ENCODE measurements around the gene PLPP3.

Gene PLPP3

GRCh38 chr1:56529801-56530200 is 49.6 kb downstream of the PLPP3 start:
- Mint-ChIP-seq H3K4me3 (no peak overlapping the region), H3K27me3 (no peaks in the 10 kb centered on the region)

GRCh38 chr1:56527548-56528302 is 51.6 kb downstream of the PLPP3 start:
- Mint-ChIP-seq H3K36me3 (ENCODE audit: low read depth) (no peaks in the 10 kb centered on the region), H3K4me1 (ENCODE audit: low read depth) (peaks cover 25% of the 10 kb centered on the region), H3K4me3 (no peak overlapping the region), H3K27me3 (no peaks in the 10 kb centered on the region), H3K9me3 (no peaks in the 10 kb centered on the region), H3K27ac (no peak overlapping the region)

More at GRCh38 chr1:56529801-56530200, 49.6 kb downstream of the PLPP3 start:
- H3K9me3 Mint-ChIP-seq, result no peaks in the 10 kb centered on the region
- peaks cover 22% of the 10 kb centered on the region for H3K4me1 Mint-ChIP-seq (ENCODE audit: low read depth)
- no peaks in the 10 kb centered on the region for H3K36me3 Mint-ChIP-seq (ENCODE audit: low read depth)
- no peak overlapping the region for H3K27ac Mint-ChIP-seq

GRCh38 chr1:56526571-56527174 is 52.7 kb downstream of the PLPP3 start:
- Mint-ChIP-seq H3K36me3 (ENCODE audit: low read depth) (no peaks in the 10 kb centered on the region), H3K27ac (no peak overlapping the region), H3K9me3 (no peaks in the 10 kb centered on the region), H3K4me3 (no peak overlapping the region), H3K4me1 (ENCODE audit: low read depth) (peaks cover 25% of the 10 kb centered on the region), H3K27me3 (no peaks in the 10 kb centered on the region)

DNA sequence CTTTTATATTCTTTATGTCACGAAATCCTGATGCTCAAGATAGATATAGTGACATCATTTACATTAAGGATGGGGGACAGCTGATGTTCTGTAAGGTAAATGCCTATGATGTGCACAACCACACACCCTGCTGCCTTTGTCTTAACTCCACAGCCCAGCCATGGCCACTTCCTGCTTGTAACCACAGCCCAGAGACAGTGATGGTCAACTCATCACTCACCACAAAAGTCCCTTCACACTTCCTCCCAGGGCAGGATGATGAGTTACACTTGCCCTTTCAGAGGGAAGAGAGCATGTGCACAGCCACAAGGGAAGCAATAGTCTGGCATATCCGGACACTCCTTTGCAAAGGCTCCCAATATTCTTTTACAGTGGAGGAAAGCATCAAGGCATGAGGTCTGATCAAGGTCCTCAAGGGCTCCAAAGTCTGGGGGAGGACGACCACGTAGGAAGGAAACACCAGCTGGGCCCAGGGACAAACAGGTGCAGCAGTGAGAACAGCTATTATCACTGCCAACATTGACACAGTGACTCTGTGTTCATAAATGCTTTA is 53.8 kb downstream of the PLPP3 start:
- Mint-ChIP-seq H3K36me3 (ENCODE audit: low read depth) (no peaks in the 10 kb centered on the region), H3K9me3 (no peaks in the 10 kb centered on the region), H3K27ac (no peak overlapping the region), H3K4me1 (ENCODE audit: low read depth) (peaks cover 25% of the 10 kb centered on the region), H3K4me3 (no peak overlapping the region), H3K27me3 (no peaks in the 10 kb centered on the region)

DNA sequence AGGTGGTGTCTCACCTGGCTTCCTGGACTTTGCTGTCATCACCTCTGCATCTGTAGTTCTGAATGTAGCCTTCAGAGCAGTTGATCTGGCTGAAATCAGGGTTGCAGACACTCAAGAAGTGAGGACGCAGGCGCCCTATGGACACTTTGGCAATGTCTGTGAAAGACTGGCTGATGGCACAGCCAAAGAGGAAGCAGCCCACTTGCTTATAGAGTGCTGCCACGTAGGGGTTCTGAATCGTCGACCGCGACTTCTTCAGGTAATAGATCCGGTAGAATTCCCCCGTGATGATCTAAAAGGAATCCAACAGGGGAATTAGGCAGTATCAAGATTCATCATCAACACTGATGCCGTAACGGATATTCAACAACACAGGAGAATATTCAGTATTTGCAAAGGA is 55.1 kb downstream of the PLPP3 start:
- Mint-ChIP-seq H3K27ac (no peak overlapping the region), H3K9me3 (no peaks in the 10 kb centered on the region), H3K27me3 (no peaks in the 10 kb centered on the region), H3K4me3 (no peak overlapping the region), H3K4me1 (ENCODE audit: low read depth) (peaks cover 25% of the 10 kb centered on the region), H3K36me3 (ENCODE audit: low read depth) (no peaks in the 10 kb centered on the region)

DNA sequence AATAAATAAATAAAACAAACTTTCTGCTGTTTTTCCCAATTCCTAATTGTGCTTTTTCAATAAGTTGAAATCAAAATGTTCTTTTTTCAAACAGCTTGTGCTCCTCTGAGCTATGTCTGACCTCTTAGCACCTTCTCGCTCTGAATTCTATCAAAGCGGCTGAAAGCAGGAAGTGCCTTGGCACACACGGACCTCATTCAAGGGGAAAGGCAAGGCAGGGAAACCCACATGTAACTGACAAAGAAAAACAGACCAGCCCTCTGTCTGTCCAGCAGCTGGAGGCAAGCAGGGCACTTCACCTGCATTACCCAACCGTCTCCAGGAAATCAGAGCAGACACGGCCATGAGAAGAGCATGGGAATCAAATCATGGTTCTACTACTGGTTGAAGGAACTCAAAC is 56.7 kb downstream of the PLPP3 start:
- peaks cover 25% of the 10 kb centered on the region for H3K4me1 Mint-ChIP-seq (ENCODE audit: low read depth)
- no peak overlapping the region for H3K4me3 Mint-ChIP-seq

DNA sequence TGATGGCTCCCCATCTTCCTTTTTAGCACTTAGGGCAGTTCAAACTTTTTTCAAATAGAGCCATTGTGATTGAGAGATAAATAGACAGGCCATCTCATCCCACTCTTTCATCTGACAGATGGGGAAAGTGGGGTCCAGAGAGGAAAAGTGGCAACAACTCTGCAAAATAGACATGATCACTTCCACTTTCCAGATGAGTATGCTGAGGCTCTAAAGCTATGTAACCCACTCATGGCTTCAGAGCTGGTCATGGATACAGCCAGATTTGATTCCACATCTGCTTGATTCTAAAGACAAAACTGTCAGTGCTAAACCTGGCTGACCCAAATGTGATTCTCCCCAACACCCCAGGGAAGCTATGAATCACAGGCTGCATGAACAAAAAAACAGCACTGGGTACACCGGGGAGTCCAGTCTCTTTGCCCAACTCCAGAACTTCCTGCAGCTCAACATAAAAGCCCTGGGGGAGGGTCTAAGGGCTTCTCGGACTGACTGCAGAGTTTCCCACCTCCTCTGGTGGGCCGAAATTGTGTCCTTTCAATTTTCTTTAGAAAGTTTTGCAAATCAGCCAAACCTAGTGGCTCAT is 59.3 kb downstream of the PLPP3 start:
- H3K36me3 Mint-ChIP-seq (ENCODE audit: low read depth), result no peaks in the 10 kb centered on the region
- no peak overlapping the region for H3K4me3 Mint-ChIP-seq
- H3K4me1 Mint-ChIP-seq (ENCODE audit: low read depth), result peaks cover 4% of the 10 kb centered on the region
- H3K27ac Mint-ChIP-seq, result no peak overlapping the region
- H3K27me3 Mint-ChIP-seq, result no peaks in the 10 kb centered on the region
- H3K9me3 Mint-ChIP-seq, result no peaks in the 10 kb centered on the region

More for the DNA sequence above, 56.7 kb downstream of the PLPP3 start:
- no peaks in the 10 kb centered on the region for H3K9me3 Mint-ChIP-seq
- no peaks in the 10 kb centered on the region for H3K27me3 Mint-ChIP-seq
- no peaks in the 10 kb centered on the region for H3K36me3 Mint-ChIP-seq (ENCODE audit: low read depth)
- no peak overlapping the region for H3K27ac Mint-ChIP-seq

- H3K4me3 Mint-ChIP-seq, result no peak overlapping the region
- no peaks in the 10 kb centered on the region for H3K27me3 Mint-ChIP-seq
- H3K36me3 Mint-ChIP-seq (ENCODE audit: low read depth), result no peaks in the 10 kb centered on the region
- no peak overlapping the region for H3K27ac Mint-ChIP-seq
- H3K4me1 Mint-ChIP-seq (ENCODE audit: low read depth), result no peaks in the 10 kb centered on the region
- no peaks in the 10 kb centered on the region for H3K9me3 Mint-ChIP-seq
Measured at GRCh38 chr1:56517404-56518130, 61.8 kb downstream of the PLPP3 start.

DNA sequence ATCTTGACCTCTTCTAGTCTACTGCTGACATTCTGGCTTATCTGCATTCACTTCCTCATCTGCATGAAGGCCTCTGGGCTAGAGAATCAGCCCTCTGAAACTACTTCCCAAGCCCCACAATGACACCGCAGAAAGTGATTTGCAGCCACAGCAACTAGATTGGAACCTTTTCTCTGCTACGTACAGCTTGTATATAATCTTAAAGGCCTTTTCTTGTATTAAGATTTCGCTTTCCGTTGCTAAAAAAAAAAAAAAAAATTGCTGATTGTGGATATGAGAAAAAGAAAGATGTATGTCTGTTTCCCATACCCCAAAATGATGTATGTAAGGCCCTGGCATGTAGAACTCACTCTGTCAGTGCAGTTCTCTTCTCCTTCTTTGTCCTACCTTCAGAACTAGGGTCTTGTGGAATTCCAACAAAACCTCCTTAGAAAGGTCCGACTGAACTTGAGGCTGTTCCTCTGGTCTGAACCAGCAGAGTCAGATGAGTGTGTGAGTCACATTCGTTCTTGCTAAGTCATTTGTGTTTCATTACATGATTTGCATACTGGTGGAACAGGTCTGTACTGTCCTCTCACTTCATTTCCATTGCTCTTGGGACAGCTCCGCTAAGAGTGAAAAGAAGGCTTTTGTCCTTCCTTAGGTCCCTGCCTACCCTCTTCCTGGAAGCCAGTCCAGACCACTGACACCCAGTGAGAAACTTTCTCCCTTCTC is 62.7 kb downstream of the PLPP3 start:
- H3K27me3 Mint-ChIP-seq, result no peaks in the 10 kb centered on the region
- no peaks in the 10 kb centered on the region for H3K36me3 Mint-ChIP-seq (ENCODE audit: low read depth)
- H3K9me3 Mint-ChIP-seq, result no peaks in the 10 kb centered on the region
- no peaks in the 10 kb centered on the region for H3K4me1 Mint-ChIP-seq (ENCODE audit: low read depth)
- H3K4me3 Mint-ChIP-seq, result no peak overlapping the region
- no peak overlapping the region for H3K27ac Mint-ChIP-seq

DNA sequence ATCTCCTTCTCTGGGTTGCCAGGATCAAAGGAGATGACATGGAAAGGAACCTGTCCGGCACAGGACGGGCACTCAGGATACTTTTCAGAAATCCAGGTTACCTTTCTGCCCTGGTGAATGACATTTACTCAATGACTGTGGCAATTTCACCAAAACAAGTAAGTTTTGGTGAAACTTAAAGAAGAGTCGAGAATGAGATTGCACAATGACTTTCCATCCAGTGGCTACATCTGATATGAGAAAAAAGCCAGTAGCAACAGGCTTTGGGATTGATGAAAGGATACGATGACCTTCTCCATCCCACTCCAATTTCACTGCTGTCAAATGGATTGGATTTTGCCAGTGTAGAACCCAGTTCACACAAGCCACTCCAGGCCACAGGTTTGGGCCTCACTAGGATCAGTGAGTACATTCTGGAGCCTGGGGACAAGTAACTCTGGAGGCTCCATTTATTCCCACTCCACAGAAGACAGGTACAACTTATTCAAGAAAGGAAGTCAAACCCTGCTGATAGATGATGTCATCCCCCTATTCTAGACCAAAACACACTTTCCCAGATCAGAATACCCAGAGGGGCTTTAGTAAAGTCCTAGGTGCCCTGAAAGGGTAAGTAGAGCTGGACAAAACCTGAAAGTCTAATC is 63.3 kb downstream of the PLPP3 start:
- H3K27ac Mint-ChIP-seq, result no peak overlapping the region
- H3K4me1 Mint-ChIP-seq (ENCODE audit: low read depth), result no peaks in the 10 kb centered on the region
- no peaks in the 10 kb centered on the region for H3K36me3 Mint-ChIP-seq (ENCODE audit: low read depth)
- no peaks in the 10 kb centered on the region for H3K9me3 Mint-ChIP-seq
- H3K27me3 Mint-ChIP-seq, result no peaks in the 10 kb centered on the region
- no peak overlapping the region for H3K4me3 Mint-ChIP-seq

DNA sequence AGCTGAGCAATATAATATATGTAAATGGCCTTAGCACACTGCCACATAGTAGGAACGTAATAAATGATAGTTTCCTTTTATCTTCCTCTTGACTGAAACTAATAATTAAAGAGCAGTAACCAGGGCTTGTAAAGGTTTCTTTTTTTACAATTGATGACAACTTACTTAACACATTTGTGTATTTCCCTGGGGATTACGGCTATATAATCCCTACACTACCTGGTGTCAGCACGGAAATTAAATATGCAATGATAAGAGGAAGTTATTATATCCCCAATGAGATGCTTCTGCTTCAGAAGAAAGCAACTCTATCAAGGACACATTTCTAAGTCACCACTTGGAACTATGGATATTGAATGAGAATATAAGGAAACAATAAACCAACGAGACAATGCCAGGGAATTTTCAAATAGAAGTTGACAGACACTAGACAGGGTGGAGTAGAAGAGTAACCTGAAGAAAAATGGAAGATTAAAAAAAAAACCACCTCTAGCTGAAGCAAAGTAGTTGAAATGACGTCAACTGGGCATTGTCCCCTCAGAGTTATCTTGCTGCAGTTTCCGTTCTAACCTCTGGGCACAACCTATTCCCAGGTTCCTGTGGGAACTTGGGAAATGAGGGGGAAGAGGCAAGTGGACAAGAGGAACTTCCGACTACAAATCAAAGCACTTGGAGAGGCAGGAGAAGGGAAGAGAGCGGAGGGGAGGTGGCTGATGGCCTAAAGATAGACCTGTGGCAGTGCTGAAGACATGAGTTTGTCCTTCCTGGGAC is 66.5 kb downstream of the PLPP3 start:
- Mint-ChIP-seq H3K4me1 (ENCODE audit: low read depth) (no peaks in the 10 kb centered on the region), H3K27ac (no peak overlapping the region), H3K36me3 (ENCODE audit: low read depth) (no peaks in the 10 kb centered on the region), H3K9me3 (no peaks in the 10 kb centered on the region), H3K27me3 (peaks cover 3% of the 10 kb centered on the region), H3K4me3 (no peak overlapping the region)

- Mint-ChIP-seq H3K27ac (no peak overlapping the region), H3K27me3 (peaks cover 3% of the 10 kb centered on the region)
Measured at GRCh38 chr1:56511766-56512165, 67.6 kb downstream of the PLPP3 start.

DNA sequence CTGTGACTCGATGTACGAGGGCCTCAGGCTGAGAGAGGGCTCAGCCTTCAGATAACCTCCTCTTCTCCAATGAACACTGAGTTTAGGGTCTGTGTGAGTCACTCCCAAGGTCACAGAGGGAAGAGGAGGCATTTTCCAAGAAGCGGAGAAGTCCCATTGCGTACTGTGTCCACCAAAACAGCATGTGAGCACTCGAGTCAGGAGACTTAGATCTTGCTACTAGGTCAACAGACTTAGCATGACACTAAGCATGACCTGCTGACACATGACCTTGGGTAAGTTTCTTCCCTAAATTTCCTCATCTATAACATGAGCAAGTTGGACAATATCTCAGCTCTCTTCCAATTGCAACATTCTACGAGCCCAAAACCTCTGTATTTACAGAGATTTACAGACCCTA is 68.0 kb downstream of the PLPP3 start:
- Mint-ChIP-seq H3K4me3 (no peak overlapping the region), H3K27me3 (peaks cover 3% of the 10 kb centered on the region), H3K9me3 (no peaks in the 10 kb centered on the region), H3K36me3 (ENCODE audit: low read depth) (no peaks in the 10 kb centered on the region), H3K4me1 (ENCODE audit: low read depth) (peaks cover 5% of the 10 kb centered on the region), H3K27ac (no peak overlapping the region)

More at GRCh38 chr1:56511766-56512165, 67.6 kb downstream of the PLPP3 start:
- H3K4me3 Mint-ChIP-seq, result no peak overlapping the region
- H3K9me3 Mint-ChIP-seq, result no peaks in the 10 kb centered on the region
- H3K36me3 Mint-ChIP-seq (ENCODE audit: low read depth), result no peaks in the 10 kb centered on the region
- peaks cover 1% of the 10 kb centered on the region for H3K4me1 Mint-ChIP-seq (ENCODE audit: low read depth)
